Cardiac muscle cell (in vitro differentiated cells and primary cell): ENCODE measurements around the gene TRPC4. TPM values are rescaled to one million over a fixed set of nuclear protein-coding genes. Genes with fewer than 3 reads are reported as not detected.

ENCODE experiments used
- DNase-seq, 2 donors: peaks; one replicate each; pipeline versions ENCODE4 v3.0.0 to v3.0.0-alpha.2; 2010 to 2017; ENCODE audit warnings: low read depth in 1 of 2, low spot score in 1 of 2
- H3K27ac ChIP-seq: fragments of 200-600 bp; sonication (generic); 2 replicates; pipeline ENCODE4 v1.5.1; 2016
- H3K27me3 ChIP-seq: fragments of 200-600 bp; sonication (generic); 2 replicates; pipeline ENCODE4 v1.6.0; 2016; ENCODE audit warnings: control low read depth
- H3K36me3 ChIP-seq: fragments of 200-600 bp; sonication (generic); 2 replicates; pipeline ENCODE4 v1.5.1; 2016; ENCODE audit warnings: control low read depth
- H3K4me1 ChIP-seq: fragments of 200-600 bp; sonication (generic); 2 replicates; pipeline ENCODE4 v1.8.1; 2017; ENCODE audit warnings: low read depth, mild to moderate bottlenecking, mixed run types
- H3K4me3 ChIP-seq: fragments of 200-600 bp; sonication (generic); 2 replicates; pipeline ENCODE4 v1.5.1; 2016; ENCODE audit warnings: mild to moderate bottlenecking
- H3K9me3 ChIP-seq: fragments of 200-600 bp; sonication (generic); 2 replicates; pipeline ENCODE4 v1.5.1; 2017; ENCODE audit warnings: low read depth, mild to moderate bottlenecking, control low read depth
- CTCF ChIP-seq: IDR thresholded peaks from 2 replicates; pipeline ENCODE4 v1.5.1; 2012; ENCODE audit warnings: low read depth, mild to moderate bottlenecking, low read length
- polyA plus RNA-seq: library from polyadenylated mRNA; unstranded; fragments of >200 nt; fragmentation: Nextera tagmentation; extraction: Ambion mirVana; gene quantifications from 2 replicates; pipeline ENCODE4 v1.2.1, GENCODE V29; 2016
- total RNA-seq: library from RNA; depleted of rRNA; stranded (reverse); fragments of >200 nt; gene quantifications from 2 replicates; pipeline ENCODE4 v1.2.3, GENCODE V29; 2016

TRPC4 gene
- total and polyA plus RNA-seq, 2 experiments from 2014 or later = 0.09 to 0.28 TPM

- H3K27me3 ChIP-seq = no peaks in the 10 kb centered on the region
- no peaks in the 10 kb centered on the region for H3K9me3 ChIP-seq
- H3K4me1 ChIP-seq = peaks cover 16% of the 10 kb centered on the region
- TF ChIP-seq CTCF = no peak
- no peak overlapping the region for H3K4me3 ChIP-seq
- H3K36me3 ChIP-seq = no peaks in the 10 kb centered on the region
- DNase-seq = no peak
- no peak overlapping the region for H3K27ac ChIP-seq
These were observed 228.2 kb downstream of the TRPC4 start for GRCh38 chr13:37641391-37641790.

- H3K27me3 ChIP-seq = no peaks in the 10 kb centered on the region
- peaks cover 7% of the 10 kb centered on the region for H3K4me1 ChIP-seq
- peak; percentile 74 for TF ChIP-seq CTCF
- no peaks in the 10 kb centered on the region for H3K9me3 ChIP-seq
- DNase-seq = peak; percentile 46 to 89
- H3K4me3 ChIP-seq = no peak overlapping the region
- H3K36me3 ChIP-seq = no peaks in the 10 kb centered on the region
- no peak overlapping the region for H3K27ac ChIP-seq
These were observed 229.1 kb downstream of the TRPC4 start for GRCh38 chr13:37640499-37640898.

- H3K4me3 ChIP-seq = no peak overlapping the region
- DNase-seq = no peak
- no peaks in the 10 kb centered on the region for H3K36me3 ChIP-seq
- no peaks in the 10 kb centered on the region for H3K4me1 ChIP-seq
- no peaks in the 10 kb centered on the region for H3K27me3 ChIP-seq
- no peak overlapping the region for H3K27ac ChIP-seq
- no peak for TF ChIP-seq CTCF
- H3K9me3 ChIP-seq = no peaks in the 10 kb centered on the region
These were observed 232.9 kb downstream of the TRPC4 start for GRCh38 chr13:37636701-37637100.

GRCh38 chr13:37632294-37632693 lies 237.3 kb downstream of the TRPC4 start:
- Histone ChIP-seq H3K27ac (no peak overlapping the region), H3K4me3 (no peak overlapping the region), H3K4me1 (no peaks in the 10 kb centered on the region), H3K9me3 (no peaks in the 10 kb centered on the region), H3K36me3 (no peaks in the 10 kb centered on the region), H3K27me3 (no peaks in the 10 kb centered on the region)
- no peak for DNase-seq
- no peak for TF ChIP-seq CTCF

- DNase-seq = no peak
- Histone ChIP-seq H3K9me3 (no peaks in the 10 kb centered on the region), H3K4me1 (no peaks in the 10 kb centered on the region), H3K27ac (no peak overlapping the region), H3K4me3 (no peak overlapping the region), H3K27me3 (no peaks in the 10 kb centered on the region), H3K36me3 (no peaks in the 10 kb centered on the region)
- no peak for TF ChIP-seq CTCF
These were observed 242.1 kb downstream of the TRPC4 start for GRCh38 chr13:37627428-37627827.

- H3K27me3 ChIP-seq = no peaks in the 10 kb centered on the region
- no peak for TF ChIP-seq CTCF
- H3K36me3 ChIP-seq = no peaks in the 10 kb centered on the region
- DNase-seq = peak in 1 of 2 donors; percentile 94
- H3K4me3 ChIP-seq = no peak overlapping the region
- no peak overlapping the region for H3K27ac ChIP-seq
- H3K9me3 ChIP-seq = no peaks in the 10 kb centered on the region
- peaks cover 5% of the 10 kb centered on the region for H3K4me1 ChIP-seq
These were observed 247.7 kb downstream of the TRPC4 start for GRCh38 chr13:37621811-37622361.
